SK-N-MC (cell line): ENCODE results near the gene HAX1.

Source experiments
- EZH2 ChIP-seq: fragments of 200-600 bp; sonication (generic); IDR thresholded peaks from one replicate; pipeline ENCODE4 v1.6.1; 2017; ENCODE audit warnings: antibody characterized with exemption
- POLR2AphosphoS5 ChIP-seq: IDR thresholded peaks from 2 replicates; pipeline ENCODE4 v1.6.1; 2012; ENCODE audit warnings: mild to moderate bottlenecking, low read depth, low read length, borderline replicate concordance

- TF ChIP-seq EZH2 (no peak), POLR2AphosphoS5 (no peak)
Measured at GRCh38 chr1:154324241-154324640, 51.8 kb downstream of the HAX1 start.
